ENCODE data around the gene RPL10.
"Not testable (repeated sequence)": the region's sequence is repeated elsewhere in the genome, so short reads cannot be mapped to it uniquely, and the experiment has no call there.

RPL10 gene

DNA sequence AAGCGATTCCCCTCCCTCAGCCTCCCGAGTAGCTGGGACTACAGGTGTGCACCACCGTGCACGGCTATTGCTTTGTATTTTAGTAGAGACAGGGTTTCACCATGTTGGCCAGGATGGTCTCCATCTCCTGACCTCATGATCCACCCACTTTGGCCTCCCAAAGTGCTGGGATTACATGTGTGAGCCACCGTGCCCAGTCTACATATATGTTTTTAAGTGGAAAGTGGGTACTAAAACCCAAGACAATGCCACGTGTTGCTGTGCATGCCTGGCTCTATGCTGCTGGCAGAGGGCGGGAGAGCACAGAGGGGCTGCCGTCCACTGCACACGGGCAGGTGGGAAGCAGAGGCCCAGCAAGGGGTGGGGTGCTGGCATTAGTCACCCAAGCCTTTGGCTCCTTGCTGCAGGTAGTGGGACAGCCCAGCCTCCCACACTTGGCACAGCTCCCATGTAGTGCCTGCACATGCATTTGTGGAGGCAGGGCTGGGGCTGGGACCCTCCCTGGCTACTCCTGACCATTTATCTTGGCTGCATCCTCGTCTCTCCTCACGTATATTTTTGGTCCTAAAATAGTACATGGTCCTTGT is 15.6 kb upstream of the RPL10 start:
- peaks cover 1% of the 10 kb centered on the region for H3K36me3 ChIP-seq (ENCODE audit: control insufficient read depth, insufficient read depth, low read length)
- no peaks in the 10 kb centered on the region for H3K27me3 ChIP-seq (replicated peaks; ENCODE audit: control insufficient read depth, insufficient read depth, low read length)
- H3K4me3 ChIP-seq (replicated peaks; ENCODE audit: low read depth, low read length): no peak overlapping the region
- no peak for TF ChIP-seq CTCF (IDR thresholded peaks at IDR 0.05; ENCODE audit: insufficient read depth, low read length, poor library complexity, severe bottlenecking)
- no peak for DNase-seq (ENCODE audit: extremely low read depth, insufficient read length)

DNA sequence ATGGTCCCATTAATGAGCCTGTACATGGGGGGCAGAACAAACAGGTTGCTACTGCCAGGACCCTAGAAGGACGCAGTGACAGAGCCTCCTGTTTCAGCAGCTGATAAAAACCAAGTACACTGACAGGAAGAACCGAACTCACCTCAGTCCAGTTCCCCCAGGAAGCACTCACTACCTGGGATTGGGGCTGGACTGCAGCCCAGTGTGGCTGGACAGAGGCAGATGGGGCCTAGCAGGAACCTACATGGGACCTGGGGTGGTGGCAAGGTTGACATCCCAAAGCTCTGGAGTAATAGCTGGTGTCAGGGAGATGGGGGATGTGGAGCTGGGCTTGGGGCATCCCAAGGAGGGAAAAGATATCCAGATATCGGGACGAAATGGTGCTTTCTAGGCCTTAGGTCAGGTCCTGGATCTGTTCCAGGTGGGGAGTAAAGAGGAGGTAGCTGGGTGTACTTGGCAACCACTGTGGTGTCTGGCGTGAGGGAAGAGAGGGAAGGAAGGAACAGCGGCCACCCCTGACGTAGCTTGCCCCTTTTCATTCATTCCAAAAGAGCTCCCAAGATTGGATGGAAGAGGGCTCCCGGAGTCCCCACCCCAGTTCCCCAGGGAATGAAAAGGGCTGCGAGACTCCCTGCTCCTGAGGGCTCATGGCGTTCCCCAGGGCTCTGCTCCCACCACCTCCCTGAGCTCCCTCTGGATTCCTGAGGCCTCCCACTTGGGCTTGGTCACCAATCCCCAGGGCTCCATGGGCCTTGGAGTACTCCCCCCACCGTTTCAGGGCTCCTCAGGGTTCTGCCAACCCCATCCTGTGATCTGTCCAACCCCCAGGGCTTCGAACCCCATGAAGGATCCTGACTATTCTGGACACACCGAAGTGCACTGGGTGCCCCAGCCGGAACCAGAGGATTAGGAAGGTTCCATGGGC is 14.6 kb upstream of the RPL10 start:
- no peaks in the 10 kb centered on the region for H3K27me3 ChIP-seq (replicated peaks; ENCODE audit: control insufficient read depth, insufficient read depth, low read length)
- no peak for TF ChIP-seq CTCF (IDR thresholded peaks at IDR 0.05; ENCODE audit: insufficient read depth, low read length, poor library complexity, severe bottlenecking)
- no peak for DNase-seq (ENCODE audit: extremely low read depth, insufficient read length)
- H3K36me3 ChIP-seq (ENCODE audit: control insufficient read depth, insufficient read depth, low read length): peaks cover 1% of the 10 kb centered on the region
- H3K4me3 ChIP-seq (replicated peaks; ENCODE audit: low read depth, low read length): no peak overlapping the region

DNA sequence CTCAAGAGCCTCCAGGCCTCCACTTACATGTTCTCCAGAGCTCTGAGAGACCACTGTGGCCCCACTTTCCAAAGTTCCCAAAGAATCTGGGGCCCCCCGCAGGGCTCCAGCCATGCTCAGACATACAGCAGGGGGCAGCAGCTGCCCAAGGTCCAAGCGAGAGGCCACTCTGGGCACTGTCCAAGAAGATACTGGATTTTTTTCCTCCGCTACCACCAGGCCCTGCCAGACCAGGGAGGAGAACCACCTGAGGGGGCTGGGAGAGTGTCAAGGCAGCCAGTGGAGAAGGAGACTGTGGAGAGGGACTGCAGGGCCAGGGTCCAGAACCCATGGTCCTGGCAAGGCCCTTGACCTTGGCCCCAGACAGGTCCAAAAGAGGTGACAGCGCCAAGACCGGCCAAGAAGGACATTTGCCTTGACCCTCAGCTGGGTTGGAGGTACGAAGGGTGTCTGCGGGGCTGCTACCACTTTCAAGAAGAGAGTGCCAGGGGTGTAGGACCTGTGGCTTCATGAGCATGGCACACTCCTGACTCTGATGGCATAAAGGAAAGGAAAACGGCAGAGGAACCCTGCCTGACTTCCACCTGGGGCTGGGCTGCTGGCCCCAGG is 13.8 kb upstream of the RPL10 start:
- TF ChIP-seq CTCF (IDR thresholded peaks at IDR 0.05; ENCODE audit: insufficient read depth, low read length, poor library complexity, severe bottlenecking): peak; percentile 26
- no peak for DNase-seq (ENCODE audit: extremely low read depth, insufficient read length)
- Histone ChIP-seq H3K27me3 (replicated peaks; ENCODE audit: control insufficient read depth, insufficient read depth, low read length) (no peaks in the 10 kb centered on the region), H3K4me3 (replicated peaks; ENCODE audit: low read depth, low read length) (no peak overlapping the region), H3K36me3 (ENCODE audit: control insufficient read depth, insufficient read depth, low read length) (peaks cover 1% of the 10 kb centered on the region)

GRCh38 chrX:154388094-154388493 is 10.1 kb upstream of the RPL10 start:
- not testable (repeated sequence) for H3K36me3 ChIP-seq (ENCODE audit: control insufficient read depth, insufficient read depth, low read length); H3K27me3 ChIP-seq (replicated peaks; ENCODE audit: control insufficient read depth, insufficient read depth, low read length); H3K4me3 ChIP-seq (replicated peaks; ENCODE audit: low read depth, low read length); DNase-seq (ENCODE audit: extremely low read depth, insufficient read length)

- H3K36me3 ChIP-seq (ENCODE audit: control insufficient read depth, insufficient read depth, low read length); H3K27me3 ChIP-seq (replicated peaks; ENCODE audit: control insufficient read depth, insufficient read depth, low read length); H3K4me3 ChIP-seq (replicated peaks; ENCODE audit: low read depth, low read length); DNase-seq (ENCODE audit: extremely low read depth, insufficient read length): not testable (repeated sequence)
Observed at GRCh38 chrX:154388649-154389048, 9.5 kb upstream of the RPL10 start.

DNA sequence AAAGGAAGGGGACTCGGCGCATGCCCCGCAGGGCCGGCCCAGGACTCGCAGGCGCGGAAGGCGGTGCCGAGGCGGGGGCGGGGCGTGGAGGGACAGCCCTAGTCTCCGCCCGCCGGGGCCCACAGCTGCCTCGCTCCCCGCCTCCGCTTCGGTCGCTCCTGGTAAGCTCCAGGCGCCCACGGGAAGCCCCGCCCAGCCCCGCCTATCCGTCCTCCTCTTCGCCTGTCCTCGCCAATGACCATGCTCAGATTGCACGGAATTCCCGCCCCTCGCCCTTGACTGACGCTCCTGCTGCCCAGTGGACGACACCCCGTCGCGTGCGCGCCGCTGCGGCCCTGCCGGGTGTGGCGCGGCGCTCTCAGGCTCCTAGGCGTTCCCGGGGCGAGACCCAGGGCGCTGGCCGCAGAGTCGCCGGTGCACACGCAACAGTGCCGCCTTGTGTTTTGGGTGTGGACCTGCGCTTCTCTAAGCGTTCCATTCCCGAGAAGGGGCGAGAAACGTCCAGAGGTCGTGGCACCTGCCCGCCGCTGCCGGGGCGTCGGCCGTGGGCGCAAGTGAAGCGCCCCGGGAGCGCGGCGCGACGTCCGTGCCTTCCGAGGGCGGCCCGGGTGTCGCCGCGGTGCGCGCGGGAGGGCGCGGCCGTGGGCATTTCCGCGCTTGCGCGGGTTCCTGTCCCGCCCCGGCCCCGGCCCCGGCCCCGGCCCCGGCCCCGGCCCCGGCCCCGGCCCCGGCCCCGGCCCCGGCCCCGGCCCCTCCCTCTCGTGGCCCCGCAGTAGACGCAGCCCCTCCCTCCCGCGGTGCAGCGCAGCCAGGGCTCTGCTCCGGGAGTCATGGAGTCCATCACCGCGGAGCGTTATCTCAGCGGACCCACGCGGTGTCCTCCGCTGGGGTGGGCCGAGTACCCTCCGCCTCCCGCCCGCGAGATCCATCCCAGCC is 8.1 kb upstream of the RPL10 start:
- DNase-seq (ENCODE audit: extremely low read depth, insufficient read length); H3K4me3 ChIP-seq (replicated peaks; ENCODE audit: low read depth, low read length): not testable (repeated sequence)

DNA sequence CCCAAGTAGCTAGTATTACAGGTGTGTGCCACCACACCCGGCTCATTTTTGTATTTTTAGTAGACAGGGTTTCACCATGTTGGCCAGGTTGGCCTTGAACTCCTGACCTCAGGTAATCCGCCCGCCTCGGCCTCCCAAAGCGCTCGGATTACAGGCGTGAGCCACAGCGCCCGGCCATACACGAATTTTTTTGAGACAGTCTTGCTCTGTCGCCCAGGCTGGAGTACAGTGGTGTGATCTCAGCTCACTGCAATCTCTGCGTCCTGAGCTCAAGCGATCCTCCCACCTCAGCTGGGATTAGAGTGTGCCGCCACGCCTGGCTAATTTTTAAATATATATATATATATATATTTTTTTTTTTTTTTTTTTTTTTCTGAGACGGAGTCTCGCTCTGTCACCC is 1.8 kb upstream of the RPL10 start:
- H3K27me3 ChIP-seq (replicated peaks; ENCODE audit: control insufficient read depth, insufficient read depth, low read length); DNase-seq (ENCODE audit: extremely low read depth, insufficient read length); H3K36me3 ChIP-seq (ENCODE audit: control insufficient read depth, insufficient read depth, low read length): not testable (repeated sequence)
- H3K4me3 ChIP-seq (replicated peaks; ENCODE audit: low read depth, low read length): peak overlapping the region; percentile 89

More for the DNA sequence above, 8.1 kb upstream of the RPL10 start:
- not testable (repeated sequence) for H3K27me3 ChIP-seq (replicated peaks; ENCODE audit: control insufficient read depth, insufficient read depth, low read length); H3K36me3 ChIP-seq (ENCODE audit: control insufficient read depth, insufficient read depth, low read length)
